ENCODE results near the gene TBC1D17.

TBC1D17 gene

DNA sequence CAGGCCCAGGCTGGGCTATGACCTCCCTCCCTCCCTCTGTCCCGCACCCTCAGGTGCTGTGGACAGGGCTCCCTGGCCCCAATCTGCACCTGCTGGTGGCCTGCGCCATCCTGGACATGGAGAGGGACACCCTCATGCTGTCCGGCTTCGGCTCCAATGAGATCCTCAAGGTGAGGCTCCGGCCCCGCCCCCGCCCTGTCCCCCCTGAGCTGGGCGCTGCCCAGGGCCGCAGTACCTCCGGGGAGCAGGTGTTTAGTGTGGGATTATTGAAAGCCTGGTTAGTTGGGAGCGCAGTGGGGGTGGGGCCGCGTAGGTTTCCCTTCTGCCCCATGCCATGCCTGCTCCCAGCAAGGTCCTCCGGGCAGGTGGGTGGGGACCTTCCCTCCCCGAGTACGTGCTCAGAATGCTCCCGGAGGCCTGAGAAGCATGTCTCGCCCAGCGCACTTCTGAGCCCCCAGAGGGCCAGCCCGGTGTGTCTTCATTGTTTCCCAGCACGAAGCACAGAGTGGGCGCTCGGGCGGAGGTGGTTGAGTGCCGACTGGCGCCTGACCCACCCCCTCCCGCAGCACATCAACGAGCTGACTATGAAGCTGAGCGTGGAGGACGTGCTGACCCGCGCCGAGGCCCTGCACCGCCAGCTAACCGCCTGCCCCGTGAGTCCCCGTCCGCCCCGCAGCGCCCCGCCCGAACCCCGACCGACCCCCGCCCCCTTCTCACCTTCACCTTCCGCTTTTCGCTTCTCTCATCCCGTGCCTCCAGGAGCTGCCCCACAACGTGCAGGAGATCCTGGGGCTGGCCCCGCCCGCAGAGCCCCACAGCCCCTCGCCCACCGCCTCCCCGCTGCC, 10.4 kb downstream of the TBC1D17 start:
- Histone ChIP-seq H3K27ac (ENCODE audit: low read depth, low read length) (no peak overlapping the region), H3K27me3 (ENCODE audit: control insufficient read depth, insufficient read depth, low read length) (no peaks in the 10 kb centered on the region), H3K9ac (ENCODE audit: low read length) (no peak overlapping the region), H3K36me3 (ENCODE audit: control insufficient read depth, insufficient read depth, low read length) (peaks cover 21% of the 10 kb centered on the region), H3K4me3 (ENCODE audit: low read length) (no peak overlapping the region), H3K4me1 (ENCODE audit: control insufficient read depth, insufficient read depth, low read length) (no peaks in the 10 kb centered on the region)

DNA sequence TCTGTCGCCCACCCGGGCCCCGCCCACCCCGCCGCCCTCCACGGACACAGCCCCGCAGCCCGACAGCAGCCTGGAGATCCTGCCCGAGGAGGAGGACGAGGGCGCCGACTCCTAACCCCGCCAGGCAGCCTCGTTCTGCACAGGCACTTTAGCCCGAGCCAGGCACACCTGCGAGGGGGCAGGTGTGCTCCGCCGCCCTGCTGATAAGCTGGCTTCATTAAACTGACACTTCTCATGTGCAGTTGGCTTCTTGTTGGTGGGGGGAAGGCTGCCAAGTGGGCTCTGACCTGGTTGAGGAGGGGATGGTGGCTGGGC, 11.0 kb downstream of the TBC1D17 start:
- H3K36me3 ChIP-seq (ENCODE audit: control insufficient read depth, insufficient read depth, low read length): peaks cover 15% of the 10 kb centered on the region
- no peaks in the 10 kb centered on the region for H3K4me1 ChIP-seq (ENCODE audit: control insufficient read depth, insufficient read depth, low read length)
- H3K27ac ChIP-seq (ENCODE audit: low read depth, low read length): no peak overlapping the region
- H3K9ac ChIP-seq (ENCODE audit: low read length): no peak overlapping the region
- H3K4me3 ChIP-seq (ENCODE audit: low read length): no peak overlapping the region
- H3K27me3 ChIP-seq (ENCODE audit: control insufficient read depth, insufficient read depth, low read length): no peaks in the 10 kb centered on the region

DNA sequence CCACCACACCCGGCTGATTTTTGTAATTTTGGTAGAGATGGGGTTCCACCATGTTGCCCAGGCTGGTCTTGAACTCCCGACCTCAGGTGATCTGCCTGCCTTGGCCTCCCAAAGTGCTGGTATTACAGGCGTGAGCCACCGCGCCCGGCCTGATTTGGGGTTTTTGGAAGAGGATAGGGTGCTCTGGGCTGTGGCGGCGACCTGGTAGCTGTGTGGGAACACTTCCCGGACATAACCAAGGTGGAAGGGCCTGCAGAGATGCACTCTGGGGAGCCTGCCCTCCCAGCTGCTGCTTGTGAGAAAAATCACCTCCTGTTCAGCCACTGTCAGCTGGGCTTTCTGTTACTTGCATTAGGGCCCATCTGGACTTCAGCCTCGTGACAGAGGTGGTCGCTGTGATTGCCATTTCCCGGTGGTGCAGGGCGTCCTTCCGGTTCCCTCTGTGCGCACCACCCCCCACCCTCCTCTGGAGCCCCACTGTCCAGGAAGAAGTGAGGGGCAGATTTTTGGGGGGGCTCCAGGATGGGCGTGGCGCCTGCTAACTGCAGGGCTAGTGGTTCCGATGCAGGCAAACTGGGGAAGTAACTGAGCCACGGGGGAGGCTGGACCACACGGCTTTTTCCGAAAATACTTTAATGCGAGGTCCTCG, 11.7 kb downstream of the TBC1D17 start:
- Histone ChIP-seq H3K4me3 (ENCODE audit: low read length) (no peak overlapping the region), H3K9ac (ENCODE audit: low read length) (no peak overlapping the region), H3K27ac (ENCODE audit: low read depth, low read length) (no peak overlapping the region), H3K36me3 (ENCODE audit: control insufficient read depth, insufficient read depth, low read length) (peaks cover 8% of the 10 kb centered on the region), H3K27me3 (ENCODE audit: control insufficient read depth, insufficient read depth, low read length) (no peaks in the 10 kb centered on the region), H3K4me1 (ENCODE audit: control insufficient read depth, insufficient read depth, low read length) (no peaks in the 10 kb centered on the region)

DNA sequence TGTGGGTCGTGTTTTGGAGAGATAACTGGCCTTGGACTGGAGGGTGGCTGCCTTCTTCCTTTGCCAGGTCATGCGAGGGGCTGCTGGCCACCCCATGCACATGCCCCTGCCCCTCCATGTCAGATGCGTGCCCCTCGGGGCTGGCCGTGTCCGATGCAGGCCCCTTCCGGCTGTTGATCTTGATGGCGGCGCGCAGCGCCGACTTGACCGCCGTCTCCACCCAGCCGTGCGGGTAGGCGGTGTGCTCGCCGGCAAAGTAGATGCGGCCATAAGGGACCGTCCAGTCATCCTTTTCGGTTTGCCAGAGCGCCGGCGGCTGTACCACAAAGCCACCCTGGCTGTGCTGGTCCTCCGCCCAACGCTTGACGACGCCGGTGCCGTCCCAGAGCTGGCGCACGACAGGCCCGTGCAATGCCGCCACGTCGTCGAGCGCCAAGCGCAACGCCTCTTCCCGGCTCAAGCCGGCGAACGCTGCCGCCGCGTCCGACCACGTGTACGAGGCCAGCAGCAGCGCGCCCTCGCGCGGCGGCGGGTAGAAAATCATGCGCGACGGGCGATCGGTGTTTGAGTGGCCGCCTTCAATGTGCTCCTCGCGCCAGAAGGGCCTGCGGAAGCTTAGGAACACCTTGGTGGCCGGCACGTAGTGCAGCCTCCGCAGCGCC, 12.3 kb downstream of the TBC1D17 start:
- no peak overlapping the region for H3K9ac ChIP-seq (ENCODE audit: low read length)
- peak overlapping the region; percentile 38 for H3K4me3 ChIP-seq (ENCODE audit: low read length)
- H3K27me3 ChIP-seq (ENCODE audit: control insufficient read depth, insufficient read depth, low read length): no peaks in the 10 kb centered on the region
- no peak overlapping the region for H3K27ac ChIP-seq (ENCODE audit: low read depth, low read length)
- H3K4me1 ChIP-seq (ENCODE audit: control insufficient read depth, insufficient read depth, low read length): no peaks in the 10 kb centered on the region
- H3K36me3 ChIP-seq (ENCODE audit: control insufficient read depth, insufficient read depth, low read length): peaks cover 1% of the 10 kb centered on the region

DNA sequence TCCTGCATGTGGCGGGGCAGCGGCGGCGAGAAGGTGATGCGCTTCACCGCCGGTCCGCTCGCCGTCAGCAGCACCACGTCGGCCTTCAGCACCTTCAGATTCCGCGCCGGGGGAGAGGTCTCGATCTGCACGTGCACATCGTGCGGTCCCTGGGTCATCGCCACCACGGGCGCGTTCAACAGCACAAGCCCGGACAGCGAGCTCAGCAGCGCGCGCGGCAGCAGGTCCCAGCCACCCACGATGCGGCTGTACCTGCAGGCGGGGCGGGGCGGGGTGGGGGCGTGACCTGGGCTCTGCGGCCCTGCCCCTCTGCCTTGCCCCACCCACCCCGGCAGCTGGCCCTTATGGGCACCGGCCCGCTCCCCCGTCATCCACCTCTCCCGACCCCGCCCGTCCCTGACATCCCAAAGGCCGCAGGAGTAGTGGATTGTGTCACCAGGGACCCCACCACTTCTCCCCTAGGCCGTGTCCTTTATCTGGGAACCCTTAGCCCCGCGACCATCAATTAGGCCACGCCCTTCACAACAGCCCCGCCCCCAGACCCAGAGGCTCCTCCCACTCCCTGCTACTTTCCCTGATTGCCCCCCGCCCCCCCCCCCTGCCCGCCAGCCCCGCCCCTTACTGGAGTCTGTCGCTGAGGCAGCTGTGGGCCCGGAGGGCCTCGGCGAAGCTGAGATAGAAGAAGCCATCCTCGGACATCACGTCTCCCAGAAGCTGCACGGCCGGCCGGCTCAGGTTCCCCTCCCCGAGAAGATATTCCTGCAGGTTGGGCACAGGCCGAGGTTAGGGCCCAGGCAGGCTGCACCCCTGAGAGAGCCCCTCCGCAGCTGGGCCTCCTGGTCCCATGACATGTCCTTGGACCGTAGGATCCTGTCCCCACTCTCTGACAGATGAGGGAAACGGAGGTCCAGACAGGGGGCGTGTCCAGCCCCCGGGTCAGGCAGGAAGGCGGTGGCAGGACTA, 13.1 kb downstream of the TBC1D17 start:
- H3K4me3 ChIP-seq (ENCODE audit: low read length): peak overlapping the region; percentile 38
- H3K27ac ChIP-seq (ENCODE audit: low read depth, low read length): no peak overlapping the region
- H3K36me3 ChIP-seq (ENCODE audit: control insufficient read depth, insufficient read depth, low read length): no peaks in the 10 kb centered on the region
- H3K4me1 ChIP-seq (ENCODE audit: control insufficient read depth, insufficient read depth, low read length): no peaks in the 10 kb centered on the region
- no peak overlapping the region for H3K9ac ChIP-seq (ENCODE audit: low read length)
- no peaks in the 10 kb centered on the region for H3K27me3 ChIP-seq (ENCODE audit: control insufficient read depth, insufficient read depth, low read length)

DNA sequence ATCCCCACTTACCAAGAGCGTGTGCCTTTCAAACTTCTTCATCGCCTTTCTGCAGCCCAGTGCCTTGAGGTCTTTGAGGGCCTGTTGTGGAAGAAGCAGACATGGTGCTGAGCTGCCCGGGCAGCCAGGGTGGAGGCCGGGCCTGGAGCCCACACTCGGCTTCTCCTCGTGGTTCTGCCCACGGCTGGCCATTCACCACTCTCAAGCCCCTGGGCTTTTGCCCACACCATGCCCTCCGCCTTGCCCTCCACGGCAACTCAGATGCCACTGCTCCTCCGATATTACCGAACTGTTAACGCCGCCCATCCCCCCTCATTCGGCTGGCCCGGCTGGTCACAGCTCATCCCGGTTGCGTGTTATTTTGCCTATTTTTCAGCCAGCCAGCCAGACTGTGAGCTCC, 13.9 kb downstream of the TBC1D17 start:
- Histone ChIP-seq H3K27ac (ENCODE audit: low read depth, low read length) (no peak overlapping the region), H3K27me3 (ENCODE audit: control insufficient read depth, insufficient read depth, low read length) (no peaks in the 10 kb centered on the region), H3K4me1 (ENCODE audit: control insufficient read depth, insufficient read depth, low read length) (no peaks in the 10 kb centered on the region), H3K36me3 (ENCODE audit: control insufficient read depth, insufficient read depth, low read length) (no peaks in the 10 kb centered on the region), H3K4me3 (ENCODE audit: low read length) (no peak overlapping the region), H3K9ac (ENCODE audit: low read length) (no peak overlapping the region)

DNA sequence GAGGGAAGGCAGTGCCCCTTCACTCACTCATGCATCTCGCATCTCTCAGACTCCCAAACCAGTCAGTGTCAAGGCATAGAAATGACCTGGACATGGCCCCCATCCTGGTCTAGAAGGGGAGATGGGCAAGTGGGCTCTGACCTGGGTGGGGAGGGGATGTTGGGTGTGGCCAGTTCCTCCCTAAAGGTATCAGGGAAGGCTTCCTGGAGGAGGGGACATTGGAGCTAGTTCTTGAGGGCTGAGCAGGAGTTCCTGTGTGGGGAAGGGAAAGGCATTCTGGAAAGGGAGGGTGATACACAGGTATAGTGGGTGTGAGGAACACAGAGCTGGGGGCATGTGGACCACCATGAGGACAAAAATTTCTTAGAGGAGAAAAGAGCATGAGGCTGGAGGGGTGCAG, 15.2 kb downstream of the TBC1D17 start:
- Histone ChIP-seq H3K4me1 (ENCODE audit: control insufficient read depth, insufficient read depth, low read length) (no peaks in the 10 kb centered on the region), H3K4me3 (ENCODE audit: low read length) (no peak overlapping the region), H3K36me3 (ENCODE audit: control insufficient read depth, insufficient read depth, low read length) (no peaks in the 10 kb centered on the region), H3K27me3 (ENCODE audit: control insufficient read depth, insufficient read depth, low read length) (no peaks in the 10 kb centered on the region), H3K9ac (ENCODE audit: low read length) (no peak overlapping the region), H3K27ac (ENCODE audit: low read depth, low read length) (no peak overlapping the region)

DNA sequence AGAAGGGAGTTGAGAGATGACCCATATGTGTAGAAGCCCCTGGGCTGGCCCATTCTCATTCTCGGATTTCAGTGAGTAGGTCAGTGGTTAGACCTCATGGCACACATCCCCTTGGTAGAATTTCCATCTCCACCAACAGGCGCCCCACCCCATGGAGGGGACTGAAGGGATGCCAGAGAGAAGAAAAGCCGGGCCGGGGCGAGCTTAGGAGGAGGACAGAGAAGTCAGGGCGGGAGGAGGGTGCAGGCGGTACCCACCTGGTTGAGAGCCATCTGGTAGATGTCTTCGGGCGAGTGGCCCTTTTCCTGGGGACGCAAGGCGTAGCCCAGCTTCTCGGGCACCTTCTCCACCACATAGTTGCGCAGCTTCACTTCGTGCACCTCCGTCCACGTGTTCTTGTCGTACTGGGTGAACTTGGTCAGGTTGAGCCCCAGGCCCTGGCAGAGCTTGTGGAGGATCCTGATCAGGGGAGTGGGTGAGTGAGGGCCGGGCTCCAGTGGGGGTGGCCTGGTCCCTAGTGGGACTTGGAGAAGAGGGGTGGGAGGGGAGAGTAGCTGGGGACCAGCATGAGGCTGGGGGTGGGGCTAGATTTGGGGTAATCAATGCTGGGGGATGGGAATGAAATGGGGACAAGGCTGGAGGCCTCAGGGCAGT, 16.6 kb downstream of the TBC1D17 start:
- Histone ChIP-seq H3K36me3 (ENCODE audit: control insufficient read depth, insufficient read depth, low read length) (no peaks in the 10 kb centered on the region), H3K9ac (ENCODE audit: low read length) (no peak overlapping the region), H3K27me3 (ENCODE audit: control insufficient read depth, insufficient read depth, low read length) (no peaks in the 10 kb centered on the region), H3K4me3 (ENCODE audit: low read length) (no peak overlapping the region), H3K27ac (ENCODE audit: low read depth, low read length) (no peak overlapping the region), H3K4me1 (ENCODE audit: control insufficient read depth, insufficient read depth, low read length) (no peaks in the 10 kb centered on the region)

DNA sequence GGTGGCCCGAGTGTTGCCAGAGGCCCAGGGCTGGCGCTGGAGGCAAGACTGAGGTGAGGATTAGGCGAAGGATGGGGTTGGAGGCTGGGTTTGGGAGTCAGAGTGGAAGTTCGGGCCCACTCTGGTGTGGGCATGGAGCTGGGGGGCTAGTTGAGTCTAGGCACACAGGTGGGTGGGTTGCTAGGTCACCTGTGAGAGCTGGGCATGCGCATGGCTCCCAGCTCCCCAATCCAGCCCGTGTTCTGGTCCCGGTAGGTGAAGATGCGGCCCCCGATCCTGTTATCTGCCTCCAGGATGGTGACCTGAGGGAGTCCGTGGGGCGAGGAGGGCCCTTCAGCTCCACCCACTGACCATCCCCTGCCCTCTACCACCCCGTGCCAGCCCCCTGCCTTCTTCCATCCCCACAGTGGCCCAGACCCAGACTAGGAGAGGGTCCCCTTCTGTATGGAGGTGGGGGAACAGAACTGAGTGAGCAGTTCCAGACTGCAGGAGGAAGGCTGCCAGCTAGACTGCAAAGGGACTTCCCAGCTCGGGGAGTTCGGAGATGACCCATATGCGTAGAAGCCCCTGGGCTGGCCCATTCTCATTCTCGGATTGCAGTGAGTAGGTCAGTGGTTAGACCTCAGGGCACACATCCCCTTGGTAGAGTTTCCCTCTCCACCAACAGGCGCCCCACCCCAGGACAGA, 17.5 kb downstream of the TBC1D17 start:
- Histone ChIP-seq H3K4me1 (ENCODE audit: control insufficient read depth, insufficient read depth, low read length) (no peaks in the 10 kb centered on the region), H3K27me3 (ENCODE audit: control insufficient read depth, insufficient read depth, low read length) (no peaks in the 10 kb centered on the region), H3K27ac (ENCODE audit: low read depth, low read length) (no peak overlapping the region), H3K9ac (ENCODE audit: low read length) (no peak overlapping the region), H3K4me3 (ENCODE audit: low read length) (no peak overlapping the region), H3K36me3 (ENCODE audit: control insufficient read depth, insufficient read depth, low read length) (no peaks in the 10 kb centered on the region)

DNA sequence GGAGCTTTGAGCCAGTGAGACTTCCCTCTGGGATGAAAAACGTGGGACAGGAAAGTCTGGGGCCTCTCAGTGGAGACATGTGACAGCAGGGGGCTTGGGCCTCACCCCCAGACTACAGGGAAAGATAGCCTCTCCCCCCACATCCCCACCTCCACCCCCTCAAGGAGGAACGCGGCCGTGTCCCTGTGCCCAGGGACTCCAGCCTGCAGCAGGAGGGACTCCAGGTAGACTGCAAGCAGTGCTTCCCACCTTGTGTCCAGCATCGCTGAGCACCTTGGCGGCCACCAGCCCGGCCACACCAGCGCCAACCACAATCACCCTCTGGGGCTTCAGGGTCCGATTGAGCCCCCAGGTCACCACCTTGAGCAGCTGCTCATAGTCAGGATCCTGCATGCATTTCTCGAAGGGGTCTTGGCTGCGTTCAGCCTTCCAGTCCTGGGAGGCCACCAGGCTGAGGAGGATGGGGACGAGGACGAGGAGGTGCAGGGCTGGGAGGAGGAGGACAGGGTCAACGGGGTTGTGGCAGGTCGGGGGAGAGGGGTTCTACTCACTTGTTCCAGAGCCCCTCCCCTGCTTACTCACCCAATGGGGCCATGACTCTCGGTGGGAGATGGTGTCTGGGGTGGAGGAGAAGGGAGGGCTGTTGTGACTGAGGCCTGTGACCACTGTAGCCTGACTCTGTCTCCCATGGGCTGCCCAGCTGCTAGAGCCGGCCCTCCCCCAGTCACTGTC, 18.2 kb downstream of the TBC1D17 start:
- Histone ChIP-seq H3K4me1 (ENCODE audit: control insufficient read depth, insufficient read depth, low read length) (no peaks in the 10 kb centered on the region), H3K9ac (ENCODE audit: low read length) (no peak overlapping the region), H3K36me3 (ENCODE audit: control insufficient read depth, insufficient read depth, low read length) (no peaks in the 10 kb centered on the region), H3K27me3 (ENCODE audit: control insufficient read depth, insufficient read depth, low read length) (no peaks in the 10 kb centered on the region), H3K27ac (ENCODE audit: low read depth, low read length) (no peak overlapping the region), H3K4me3 (ENCODE audit: low read length) (no peak overlapping the region)

Measured in rectal smooth muscle tissue (tissue), 1 donor.